TTC549 (cell line): ENCODE measurements around the gene MYO10.
"Not testable (repeated sequence)": the region's sequence is repeated elsewhere in the genome, so short reads cannot be mapped to it uniquely, and the experiment has no call there.

Source experiments
- FAIRE-seq: peaks from 2 replicates; lab custom pipeline; 2012; peaks lifted over from hg19 to GRCh38; lab: Jason Lieb, UNC

The MYO10 gene

DNA sequence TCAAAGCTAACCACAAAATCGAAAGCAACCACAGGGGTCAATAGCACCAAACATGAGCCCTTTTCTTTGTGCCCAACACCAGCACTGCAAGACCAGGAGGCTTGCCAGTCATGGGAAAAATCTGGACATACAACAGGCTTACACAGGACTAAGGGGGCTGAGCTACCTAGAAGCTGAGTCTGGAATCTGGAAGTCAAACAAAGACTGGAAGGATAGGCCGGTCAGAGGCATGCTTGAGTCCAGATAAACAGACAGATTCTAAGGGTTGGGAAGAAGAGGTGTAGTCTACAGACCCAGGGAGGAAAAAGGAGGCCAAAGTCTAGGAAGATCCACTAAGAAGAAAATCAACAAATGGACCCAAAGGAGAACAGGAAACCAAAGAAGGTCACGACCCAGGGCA lies 73.3 kb downstream of the MYO10 start:
- no peak for FAIRE-seq

DNA sequence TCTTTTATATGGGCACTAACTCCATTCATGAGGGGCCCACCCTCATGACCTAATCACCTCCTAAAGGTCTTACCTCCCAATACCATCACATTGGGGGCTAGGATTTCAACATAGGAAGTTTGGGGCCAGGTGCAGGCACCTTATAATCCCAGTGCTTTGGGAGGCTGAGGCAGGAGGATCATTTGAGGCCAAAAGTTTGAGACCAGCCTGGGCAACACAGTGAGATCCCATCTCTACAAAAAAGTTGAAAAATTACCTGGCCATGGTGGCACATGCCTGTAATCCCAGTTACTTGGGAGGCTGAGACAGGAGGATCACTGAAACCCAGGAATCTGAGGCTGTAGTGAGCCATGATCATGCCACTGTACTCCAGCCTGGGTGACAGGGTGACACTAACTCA lies 76.7 kb downstream of the MYO10 start:
- no peak for FAIRE-seq

DNA sequence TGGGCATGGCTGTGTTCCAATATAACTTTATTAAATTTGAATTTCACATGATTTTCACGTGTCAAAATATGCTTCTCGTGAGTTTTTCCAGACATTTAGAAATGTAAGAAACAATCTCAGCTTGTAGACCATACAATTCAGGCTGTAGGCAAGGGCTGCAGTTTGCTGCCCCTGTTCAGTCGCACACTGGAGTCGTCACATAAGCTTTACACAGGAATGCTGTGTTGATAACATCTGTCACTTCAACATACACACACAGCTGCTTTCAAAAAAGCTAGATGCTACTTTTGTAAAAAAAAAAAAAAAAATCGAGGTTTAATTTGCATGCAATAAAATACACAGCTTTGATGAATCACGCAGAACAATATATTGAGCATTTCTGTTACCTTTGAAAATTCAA lies 77.9 kb downstream of the MYO10 start:
- FAIRE-seq = no peak

DNA sequence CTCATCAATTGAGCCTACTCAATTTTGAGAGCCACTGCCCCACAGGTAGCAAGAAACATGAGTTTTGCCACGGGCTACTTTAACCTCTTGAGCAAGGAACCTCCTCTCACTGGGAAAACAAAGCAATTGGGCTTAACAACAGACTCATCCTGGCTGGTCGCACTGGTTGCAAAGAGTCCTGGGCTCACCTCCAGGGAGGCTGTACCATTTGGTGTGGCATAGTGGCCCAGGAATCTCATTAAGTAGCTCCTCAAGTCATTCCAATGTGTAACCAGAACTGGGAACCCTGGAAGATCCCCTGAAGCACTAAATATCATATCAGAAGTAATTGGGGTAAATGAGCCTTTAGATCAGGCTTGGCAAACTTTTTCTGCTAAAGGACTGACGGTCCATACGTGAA lies 78.5 kb downstream of the MYO10 start:
- FAIRE-seq = no peak

DNA sequence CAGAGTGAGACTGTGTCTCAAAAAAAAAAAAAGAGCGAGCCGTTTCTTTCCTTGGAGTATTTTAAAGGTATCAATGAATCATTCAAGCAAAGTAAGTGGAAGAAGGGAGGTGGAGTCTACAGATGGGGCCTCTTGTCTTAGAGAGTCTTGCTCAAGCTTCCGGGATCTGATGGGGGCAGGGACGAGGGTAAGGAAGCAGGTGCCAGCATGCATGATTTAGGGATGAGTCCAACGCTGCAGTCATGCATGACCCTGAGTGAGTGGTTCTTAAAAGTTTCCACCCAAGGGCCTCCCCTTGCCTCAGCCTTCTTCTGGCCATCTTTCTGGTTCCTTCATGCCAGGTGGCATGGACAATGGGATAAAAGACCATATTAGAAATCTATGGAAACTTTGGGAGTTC lies 79.6 kb downstream of the MYO10 start:
- no peak for FAIRE-seq

DNA sequence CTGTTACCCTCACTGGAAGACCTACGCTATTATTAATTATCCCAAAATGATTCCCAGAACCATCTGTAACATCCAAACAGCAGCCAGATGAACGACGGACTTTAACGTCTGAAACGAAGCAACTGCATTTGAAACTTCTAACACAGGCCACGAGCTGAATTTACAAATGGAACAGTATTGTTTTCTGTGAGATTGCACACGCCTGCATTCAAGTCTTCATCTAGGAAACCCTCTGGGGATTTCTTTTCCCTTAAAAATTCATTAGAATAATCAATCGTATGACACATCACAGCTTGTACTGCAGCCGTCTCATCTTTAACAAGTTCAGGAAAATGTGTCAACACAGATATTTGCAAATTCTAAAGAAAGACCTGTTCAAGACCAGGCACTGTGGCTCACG lies 80.2 kb downstream of the MYO10 start:
- no peak for FAIRE-seq

DNA sequence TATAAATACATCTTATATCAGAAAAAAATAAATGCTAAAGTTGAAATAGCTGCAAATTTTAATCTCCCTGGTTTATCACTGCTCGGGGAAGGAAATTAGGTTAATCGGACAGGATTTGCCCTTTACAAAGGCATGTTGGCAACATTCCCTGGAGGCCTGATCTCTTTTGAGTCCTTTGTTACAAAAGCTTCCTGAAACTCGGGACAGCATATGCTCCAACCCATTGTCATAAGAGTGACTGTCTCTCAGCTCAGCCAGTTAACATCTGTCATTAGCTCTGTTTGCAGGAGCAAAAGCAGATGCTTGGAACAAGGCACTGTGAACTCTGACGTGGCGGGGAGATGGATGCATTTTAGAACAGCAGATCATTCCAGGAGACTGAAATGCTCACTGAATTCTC lies 80.6 kb downstream of the MYO10 start:
- FAIRE-seq = no peak

DNA sequence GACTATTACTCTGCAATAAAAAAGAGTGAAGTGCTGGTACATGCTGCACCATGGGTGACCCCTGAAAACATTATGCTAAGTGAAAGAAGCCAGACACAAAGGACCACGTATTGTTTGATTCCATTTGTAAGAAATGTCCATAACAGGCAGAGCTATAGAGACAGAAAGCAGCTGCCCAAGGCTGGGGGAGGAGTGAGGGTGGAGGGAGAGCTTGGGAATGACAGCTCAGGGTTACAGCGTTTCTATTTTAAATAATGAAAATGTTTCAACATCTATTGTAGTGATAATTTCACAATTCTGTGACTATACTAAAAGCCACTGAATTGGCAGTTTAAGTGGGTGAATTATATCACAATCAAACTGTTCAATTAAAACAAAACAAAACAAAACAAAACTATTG lies 81.7 kb downstream of the MYO10 start:
- no peak for FAIRE-seq

DNA sequence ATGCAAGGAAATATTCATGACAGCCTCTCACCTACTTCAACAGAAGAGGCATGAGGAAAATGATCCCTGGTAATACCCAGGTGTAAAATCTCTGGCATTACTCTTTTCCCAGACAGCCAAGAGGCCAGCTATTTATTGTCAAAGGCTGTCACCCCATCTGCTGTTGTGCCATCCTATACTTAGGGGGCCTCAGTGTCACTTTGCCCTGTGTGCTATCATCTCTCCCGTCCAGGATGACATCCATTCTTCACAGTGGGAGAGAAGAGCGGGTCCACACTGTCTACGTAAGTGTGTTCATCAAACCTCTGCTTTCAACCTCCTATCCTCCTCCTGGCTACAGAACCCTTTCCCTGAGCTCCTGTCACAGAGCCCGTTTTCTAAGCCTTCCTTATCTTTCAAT lies 82.6 kb downstream of the MYO10 start:
- no peak for FAIRE-seq

DNA sequence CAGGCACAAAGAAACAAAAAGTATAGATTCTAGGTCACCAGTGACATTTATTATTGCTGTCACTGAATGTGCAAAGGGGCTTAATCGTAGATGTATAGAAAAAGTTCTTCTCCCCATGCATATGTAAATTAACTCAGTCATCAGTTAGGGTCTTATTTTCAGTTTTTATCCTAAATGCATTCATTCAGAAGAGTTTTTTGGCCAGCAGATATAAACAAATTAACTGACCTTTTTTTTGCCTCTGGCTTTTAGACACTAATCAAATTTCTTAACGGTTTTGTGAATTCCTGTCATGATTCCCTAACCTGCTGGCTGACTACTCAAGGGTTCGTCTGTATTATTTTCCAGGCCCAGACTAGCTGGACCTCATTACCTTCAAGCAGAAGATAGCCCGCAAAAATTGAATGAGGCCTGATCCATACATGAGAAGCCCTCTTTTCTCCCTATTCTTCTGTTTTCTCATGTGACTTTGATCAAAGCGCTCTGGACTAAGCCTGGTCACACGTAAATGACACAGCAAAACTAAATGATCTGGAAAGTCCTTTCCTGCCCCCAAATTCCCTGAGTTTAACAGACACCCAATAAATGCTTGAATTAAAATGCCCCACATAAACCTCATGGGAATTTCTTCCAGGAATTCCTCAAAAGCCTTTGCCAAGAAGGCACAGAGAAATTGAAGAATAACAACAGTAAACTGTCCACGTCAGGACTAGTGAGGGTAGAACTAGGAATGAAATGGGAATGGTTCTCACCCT lies 83.7 kb downstream of the MYO10 start:
- no peak for FAIRE-seq

DNA sequence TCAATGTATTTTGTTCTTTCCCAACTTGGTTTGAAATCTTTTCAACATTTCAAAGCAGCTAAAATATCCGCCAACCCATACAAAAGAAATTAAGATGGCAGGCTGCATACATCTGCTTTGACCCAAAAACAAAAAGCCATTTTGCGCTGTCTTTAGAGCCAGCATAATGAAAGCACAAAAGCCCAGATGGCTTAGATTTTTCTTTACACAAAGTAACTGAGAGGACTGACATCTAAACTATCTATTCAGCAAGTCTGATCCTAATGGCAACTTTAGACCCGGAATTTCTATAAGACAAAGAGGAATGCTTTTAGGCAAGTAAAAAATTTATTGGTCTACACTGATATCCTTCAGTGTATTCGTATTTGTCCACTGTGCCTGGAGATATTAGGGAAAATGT lies 86.3 kb downstream of the MYO10 start:
- no peak for FAIRE-seq

DNA sequence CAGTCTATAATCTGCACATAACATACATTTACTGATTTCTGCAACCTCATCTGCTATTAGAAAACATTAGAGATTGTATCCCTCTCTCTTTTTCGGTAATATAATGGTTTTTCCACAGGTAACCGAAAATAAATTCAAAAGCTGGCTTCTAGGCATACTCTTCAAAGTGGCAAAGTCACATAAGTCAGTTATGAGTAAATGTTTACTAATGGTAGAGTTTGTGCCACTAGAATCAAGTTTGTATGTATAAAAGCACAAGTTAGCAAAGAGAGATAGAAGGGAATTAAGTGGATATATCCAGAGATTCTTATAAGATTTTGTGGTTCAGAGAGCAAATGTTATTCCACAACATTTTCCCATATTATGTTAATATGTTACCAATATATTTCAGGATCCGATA lies 86.9 kb downstream of the MYO10 start:
- no peak for FAIRE-seq

DNA sequence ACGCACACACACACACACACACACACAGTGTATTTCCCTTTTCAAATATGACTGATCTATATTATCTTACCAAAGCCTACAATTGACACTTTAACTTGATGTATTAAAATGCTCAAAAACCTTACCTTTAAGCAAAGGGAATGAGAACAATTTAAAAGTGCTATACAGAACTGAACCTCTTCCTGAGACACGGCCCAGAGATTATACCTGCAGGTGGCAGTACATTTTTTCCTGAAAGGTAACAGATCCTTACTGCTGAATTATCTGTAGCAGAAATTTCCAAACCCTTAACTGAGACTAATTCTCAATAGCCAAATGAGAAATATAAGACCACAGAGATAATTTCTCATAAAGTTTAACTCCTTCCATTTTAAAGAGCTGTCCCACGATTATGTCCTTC lies 91.1 kb downstream of the MYO10 start:
- FAIRE-seq = no peak

DNA sequence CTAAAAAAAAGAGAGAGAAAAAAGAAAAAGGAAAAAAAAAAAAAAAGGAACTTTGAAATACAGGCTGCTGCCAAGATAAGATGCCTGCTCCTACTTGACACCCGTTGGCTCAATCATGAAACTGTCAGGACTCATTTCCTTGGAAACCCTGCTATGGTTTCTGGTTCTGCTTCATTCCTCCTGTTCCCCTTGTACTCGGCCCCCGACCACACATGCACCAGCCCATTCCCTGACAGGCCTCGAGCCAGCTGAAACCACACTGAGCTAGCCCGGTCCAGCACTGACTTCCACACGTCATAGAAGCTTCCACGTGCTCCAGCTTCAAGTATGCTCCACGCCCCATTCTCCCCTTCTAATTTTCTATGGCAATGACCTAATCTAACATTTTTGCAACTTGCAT lies 93.2 kb downstream of the MYO10 start:
- no peak for FAIRE-seq

DNA sequence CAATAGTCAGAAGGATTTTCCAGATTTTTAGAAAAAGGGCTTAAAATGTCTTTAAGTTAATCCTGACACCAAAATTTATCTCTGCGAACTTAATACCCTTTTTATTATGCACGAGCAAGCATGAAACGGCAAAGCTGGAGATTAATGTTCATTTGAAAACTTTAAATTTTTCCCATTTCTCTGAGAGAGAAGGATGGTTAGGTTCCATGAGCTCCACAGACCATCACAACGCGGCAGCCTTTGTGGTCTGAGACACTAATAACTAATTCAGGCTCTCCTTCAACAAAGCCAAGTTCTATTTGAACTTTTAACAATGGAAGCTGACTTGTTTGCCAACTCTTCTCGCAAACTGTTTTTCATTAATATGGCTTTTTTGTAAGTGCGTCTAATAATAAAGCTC lies 94.7 kb downstream of the MYO10 start:
- FAIRE-seq = no peak

DNA sequence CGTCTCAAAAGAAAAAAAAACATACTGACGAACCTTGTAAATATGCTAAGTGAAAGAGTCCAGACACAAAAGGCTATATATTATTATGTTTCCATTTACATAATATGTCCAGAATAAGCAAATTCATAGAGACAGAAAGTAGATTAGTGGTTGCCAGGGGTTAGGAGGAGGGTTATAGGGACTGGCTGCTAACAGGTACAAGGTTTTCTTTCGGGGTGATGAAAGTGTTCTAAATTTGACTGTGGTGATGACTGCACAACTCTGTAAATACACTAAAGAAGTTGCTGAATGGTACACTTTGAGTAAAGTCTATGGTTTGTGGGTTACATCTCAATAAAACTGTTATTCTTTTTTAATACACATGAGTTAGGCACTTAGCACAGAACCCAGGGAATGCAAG lies 98.8 kb downstream of the MYO10 start:
- no peak for FAIRE-seq

DNA sequence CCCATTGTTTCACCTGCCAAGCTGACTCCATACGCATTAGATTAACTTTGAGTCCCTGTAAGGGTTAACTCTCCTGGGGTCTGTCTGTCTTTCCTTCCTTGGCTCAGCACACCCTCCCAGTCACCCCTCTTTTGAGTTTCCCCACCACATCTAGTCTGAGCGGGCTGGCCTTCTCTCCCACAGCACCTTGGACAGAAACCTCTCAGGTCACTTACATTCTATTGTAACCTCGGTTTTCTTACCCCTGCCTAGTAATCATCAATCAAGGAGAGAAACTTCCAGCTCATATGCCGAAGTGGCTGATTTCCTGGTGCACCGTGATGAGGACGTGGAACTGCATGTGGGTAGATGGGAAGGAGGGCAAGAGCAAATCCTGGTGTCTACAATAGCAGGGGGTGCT lies 102.1 kb downstream of the MYO10 start:
- no peak for FAIRE-seq

DNA sequence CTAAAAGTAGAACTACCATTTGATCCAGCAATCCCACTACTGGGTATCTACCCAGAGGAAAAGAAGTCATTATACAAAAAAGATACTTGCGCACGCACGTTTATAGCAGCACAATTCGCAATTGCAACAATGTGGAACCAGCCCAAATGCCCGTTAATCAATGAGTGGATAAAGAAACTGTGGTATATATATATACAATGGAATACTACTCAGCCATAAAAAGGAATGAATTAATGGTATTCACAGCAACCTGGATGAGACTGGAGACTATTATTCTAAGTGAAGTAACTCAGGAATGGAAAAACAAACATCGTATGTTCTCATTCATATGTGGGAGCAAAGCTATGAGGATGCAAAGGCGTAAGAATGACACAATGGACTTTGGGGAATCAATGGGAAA lies 104.8 kb downstream of the MYO10 start:
- FAIRE-seq = not testable (repeated sequence)

DNA sequence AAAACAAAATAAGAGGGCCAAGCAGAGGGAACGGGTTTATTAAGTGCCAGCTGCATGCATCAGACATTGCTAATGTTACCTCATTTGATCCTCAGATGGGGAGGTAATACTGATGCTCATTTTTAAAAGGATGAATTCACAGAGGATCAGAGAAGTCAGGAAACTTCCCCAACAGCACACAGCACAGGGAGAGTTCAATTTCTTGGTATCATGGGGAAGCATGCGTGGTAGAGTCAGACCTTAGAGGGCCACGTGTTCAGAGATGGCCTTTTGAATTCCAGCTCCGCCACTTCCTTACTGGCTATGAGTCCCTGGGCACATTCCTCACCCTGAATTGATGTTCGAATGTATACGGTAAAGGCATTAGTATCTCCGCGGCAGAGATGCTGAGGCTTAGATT lies 108.3 kb downstream of the MYO10 start:
- no peak for FAIRE-seq

DNA sequence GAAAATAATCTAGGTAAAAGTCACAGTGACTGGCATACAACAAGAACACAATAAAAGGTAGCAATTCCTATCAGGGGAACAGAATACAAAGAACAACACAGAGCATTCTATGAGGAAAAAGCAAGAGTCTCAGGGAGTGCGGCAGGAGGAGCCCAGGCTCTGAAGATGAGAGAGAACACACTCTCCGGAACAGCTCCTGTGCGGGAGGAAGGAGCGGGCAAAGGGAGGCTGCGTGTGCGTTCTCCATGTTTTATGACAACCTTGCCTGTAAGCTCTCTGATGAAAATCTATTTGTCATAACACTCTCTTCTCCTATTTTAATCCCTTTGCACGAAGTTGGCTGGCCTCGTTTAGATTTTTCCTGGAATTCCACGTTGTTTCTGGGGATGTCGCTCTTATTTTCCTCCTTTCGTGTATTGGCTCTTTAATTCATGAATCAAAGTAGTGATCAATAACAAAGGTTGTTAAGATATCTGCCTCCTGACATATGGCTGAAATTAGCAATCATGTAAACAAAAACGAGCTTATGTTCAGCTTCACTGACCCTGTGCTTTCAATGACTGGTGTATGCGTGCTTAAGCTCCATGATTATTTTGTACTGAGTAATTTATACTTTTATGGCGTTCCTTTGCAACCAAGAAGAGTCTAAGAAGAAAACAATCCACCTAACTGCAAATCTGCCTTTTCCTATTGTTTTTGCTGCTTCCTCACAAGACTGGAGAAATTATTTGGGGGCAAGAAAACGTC lies 109.5 kb downstream of the MYO10 start:
- FAIRE-seq = no peak

DNA sequence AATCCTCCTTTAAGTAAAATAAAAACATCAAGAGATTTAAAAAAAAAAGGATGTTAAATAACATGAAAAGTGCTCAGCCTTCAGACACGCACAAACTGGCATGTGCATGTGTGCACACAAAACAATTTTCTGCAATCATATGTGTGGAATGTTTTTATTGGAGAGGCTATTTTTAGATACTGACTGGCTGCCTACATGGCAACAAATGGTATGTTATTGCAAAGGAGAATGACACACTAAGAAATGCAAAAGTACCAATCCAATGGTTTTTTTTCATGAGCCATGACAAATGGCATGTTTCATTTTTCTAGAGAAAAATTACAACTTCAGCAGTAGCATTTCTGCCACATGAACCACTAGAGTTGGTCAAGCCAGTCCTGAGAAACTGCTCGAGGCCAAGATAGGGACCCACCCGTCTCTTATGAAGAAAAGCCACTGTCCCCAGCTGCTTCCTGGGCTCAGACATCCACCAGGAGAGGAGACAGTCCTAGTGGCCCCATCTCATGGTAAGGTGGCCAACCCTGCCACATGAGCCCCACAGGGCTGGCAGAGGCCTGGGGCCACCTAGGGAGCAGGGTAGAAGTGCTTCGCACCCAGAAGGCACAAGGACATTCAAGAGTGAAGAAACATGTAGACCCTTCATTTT lies 116.4 kb downstream of the MYO10 start:
- no peak for FAIRE-seq

DNA sequence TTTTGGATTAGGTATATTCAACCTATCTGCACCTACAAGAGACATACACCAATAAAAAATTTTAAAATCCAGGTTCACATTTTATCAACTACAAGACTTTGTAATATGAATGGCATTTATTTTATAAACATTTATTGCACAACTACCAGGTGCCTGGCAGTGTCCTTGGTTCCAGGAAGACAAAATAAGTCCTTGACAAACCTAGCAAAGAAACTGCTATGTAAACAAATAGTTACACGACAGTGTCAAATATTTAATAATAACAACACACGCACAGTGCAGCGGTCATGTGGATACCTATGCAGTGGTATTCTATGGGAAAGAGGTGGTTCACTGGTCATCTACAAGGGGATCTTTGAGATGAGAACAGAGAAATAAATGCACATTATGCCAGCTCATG lies 120.7 kb downstream of the MYO10 start:
- no peak for FAIRE-seq

DNA sequence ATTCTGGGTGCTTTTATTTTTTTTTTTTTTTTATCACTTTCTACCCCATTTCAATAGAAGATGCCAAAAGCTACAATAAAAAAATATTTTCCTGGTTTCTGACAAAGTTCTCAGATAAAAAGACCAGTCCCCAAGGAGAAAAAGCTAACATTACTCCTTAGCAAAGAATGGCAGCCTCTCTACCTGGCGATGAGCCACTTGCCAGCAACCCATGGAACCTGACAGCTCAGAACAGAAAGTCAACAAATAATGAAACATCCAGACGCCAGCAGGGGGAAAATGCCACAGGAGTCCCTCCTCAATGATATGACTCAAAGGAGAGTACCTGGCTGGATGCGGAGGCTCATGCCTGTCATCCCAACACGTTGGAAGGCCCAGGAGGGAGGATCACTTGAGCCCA lies 123.2 kb downstream of the MYO10 start:
- no peak for FAIRE-seq

DNA sequence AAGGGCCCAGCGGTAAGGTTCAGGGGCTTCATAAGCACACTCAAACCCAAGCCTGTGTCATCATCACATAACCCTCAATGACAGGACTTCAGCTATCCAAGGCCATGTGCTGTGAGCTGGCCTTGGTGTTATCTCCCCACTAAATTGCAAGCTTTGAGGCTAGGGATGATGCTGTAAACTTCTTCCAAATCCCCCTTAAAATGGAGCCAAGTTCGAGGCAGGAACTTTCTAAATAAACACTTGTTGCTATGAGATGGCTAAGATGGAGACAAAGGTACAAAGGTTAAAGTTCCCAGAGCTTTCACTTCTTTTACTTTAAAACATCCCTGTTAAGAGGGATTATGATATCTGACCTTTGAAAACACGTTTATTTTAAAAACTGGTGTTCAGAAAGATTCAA lies 123.6 kb downstream of the MYO10 start:
- no peak for FAIRE-seq
